C4-2B (cell line): ENCODE results near the gene SLC25A3.

ENCODE experiments used
- ZFX ChIP-seq: fragments of 450-650 bp; IDR thresholded peaks from 2 replicates; pipeline ENCODE4 v1.6.1; 2017
- TF ChIP-seq, protein P1 (sequence below): fragments of 450-650 bp; conservative IDR thresholded peaks from 2 replicates; pipeline ENCODE4 v1.5.1; 2017; ENCODE audit warnings: mild to moderate bottlenecking

DNA sequence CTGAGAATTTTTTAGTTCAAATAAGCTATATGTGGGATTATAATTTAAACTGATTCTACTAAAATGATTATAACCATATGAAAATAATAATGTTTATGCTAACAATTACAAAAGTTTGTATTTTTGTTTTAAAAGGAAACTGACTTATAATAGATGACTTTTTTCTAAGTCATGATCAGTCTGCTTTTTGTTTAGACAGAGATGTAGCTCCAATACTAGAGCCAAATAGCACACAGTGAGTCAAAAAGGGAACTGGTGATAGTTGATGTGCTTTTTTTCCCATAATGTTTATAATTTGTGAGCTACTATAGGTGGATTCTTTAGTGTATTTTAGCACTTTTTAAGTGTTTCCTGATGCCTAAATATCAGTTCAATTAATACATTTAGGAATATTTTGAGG is 49.8 kb upstream of the SLC25A3 start:
- TF ChIP-seq, protein P1, sequence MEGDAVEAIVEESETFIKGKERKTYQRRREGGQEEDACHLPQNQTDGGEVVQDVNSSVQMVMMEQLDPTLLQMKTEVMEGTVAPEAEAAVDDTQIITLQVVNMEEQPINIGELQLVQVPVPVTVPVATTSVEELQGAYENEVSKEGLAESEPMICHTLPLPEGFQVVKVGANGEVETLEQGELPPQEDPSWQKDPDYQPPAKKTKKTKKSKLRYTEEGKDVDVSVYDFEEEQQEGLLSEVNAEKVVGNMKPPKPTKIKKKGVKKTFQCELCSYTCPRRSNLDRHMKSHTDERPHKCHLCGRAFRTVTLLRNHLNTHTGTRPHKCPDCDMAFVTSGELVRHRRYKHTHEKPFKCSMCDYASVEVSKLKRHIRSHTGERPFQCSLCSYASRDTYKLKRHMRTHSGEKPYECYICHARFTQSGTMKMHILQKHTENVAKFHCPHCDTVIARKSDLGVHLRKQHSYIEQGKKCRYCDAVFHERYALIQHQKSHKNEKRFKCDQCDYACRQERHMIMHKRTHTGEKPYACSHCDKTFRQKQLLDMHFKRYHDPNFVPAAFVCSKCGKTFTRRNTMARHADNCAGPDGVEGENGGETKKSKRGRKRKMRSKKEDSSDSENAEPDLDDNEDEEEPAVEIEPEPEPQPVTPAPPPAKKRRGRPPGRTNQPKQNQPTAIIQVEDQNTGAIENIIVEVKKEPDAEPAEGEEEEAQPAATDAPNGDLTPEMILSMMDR, result no peak
- no peak for TF ChIP-seq ZFX
